IMR-90 (cell line): ENCODE data around the gene SMYD5. TPM values are rescaled to one million over a fixed set of nuclear protein-coding genes. Genes with fewer than 3 reads are reported as not detected.

Experiments used
- ATAC-seq: fragments of 200-7000 bp; cut with Tn5 transposase; 2 replicates; pipeline ENCODE4 v1.9.1; 2020; ENCODE audit warnings: low read depth, mild to moderate bottlenecking, moderate library complexity
- BruUV-seq: library from RNA; stranded (reverse); fragments of 400-500 nt; replicated peaks from 2 replicates; lab custom pipeline; 2021; lab: Mats Ljungman, UMichigan
- CTCF ChIA-PET: fragments of 300-600 bp; formaldehyde crosslinking; extraction: SDS; loops from one replicate; lab custom pipeline; 2021; ENCODE audit warnings: antibody characterized with exemption; lab: Yijun Ruan, JAX
- POLR2A ChIA-PET: fragments of 300-600 bp; sonication (Branson Sonifier 250); formaldehyde crosslinking; loops from one replicate; lab custom pipeline; 2022; ENCODE audit warnings: antibody characterized with exemption; ENCODE audit not compliant: unreplicated experiment; lab: Charles Lee
- DNase-seq: peaks from one replicate; pipeline ENCODE4 v3.0.0; 2013
- H2AFZ ChIP-seq: replicated peaks from 2 replicates; pipeline ENCODE3; 2013; ENCODE audit warnings: low read length, mild to moderate bottlenecking; ENCODE audit not compliant: poor library complexity
- H2AK5ac ChIP-seq: 2 replicates; pipeline ENCODE4 v1.6.1; 2013; ENCODE audit warnings: low read depth, low read length, inconsistent platforms
- H2AK9ac ChIP-seq: replicated peaks from 2 replicates; pipeline ENCODE3; 2013; ENCODE audit warnings: mild to moderate bottlenecking, low read depth, low read length, moderate library complexity; ENCODE audit not compliant: poor library complexity
- H2BK120ac ChIP-seq: 2 replicates; pipeline ENCODE4 v1.6.1; 2013; ENCODE audit warnings: low read depth, low read length, inconsistent platforms
- H2BK15ac ChIP-seq: 3 replicates; pipeline ENCODE4 v1.6.1; 2013; ENCODE audit warnings: low read depth, low read length, inconsistent platforms
- H2BK20ac ChIP-seq: 2 replicates; pipeline ENCODE4 v1.6.1; 2013; ENCODE audit warnings: low read depth, mild to moderate bottlenecking, inconsistent platforms, low read length, moderate library complexity
- H2BK5ac ChIP-seq: 2 replicates; pipeline ENCODE4 v1.6.1; 2013; ENCODE audit warnings: mild to moderate bottlenecking, low read depth, low read length, inconsistent platforms; ENCODE audit not compliant: poor library complexity, severe bottlenecking
- H3K14ac ChIP-seq: replicated peaks from 2 replicates; pipeline ENCODE4 v1.6.1; 2013; ENCODE audit warnings: low read depth, low read length, inconsistent platforms
- H3K18ac ChIP-seq: 2 replicates; pipeline ENCODE4 v1.6.1; 2013; ENCODE audit warnings: low read depth, low read length, control low read depth
- H3K23ac ChIP-seq: 2 replicates; pipeline ENCODE4 v1.6.1; 2013; ENCODE audit warnings: low read depth, low read length, inconsistent platforms
- H3K27ac ChIP-seq: 2 replicates; pipeline ENCODE4 v1.5.1; 2013; ENCODE audit warnings: mild to moderate bottlenecking, control low read depth, low read length; ENCODE audit not compliant: insufficient read depth
- H3K27me3 ChIP-seq: 2 replicates; pipeline ENCODE4 v1.6.1; 2013; ENCODE audit warnings: low read length; ENCODE audit not compliant: control insufficient read depth, insufficient read depth
- H3K36me3 ChIP-seq: 2 replicates; pipeline ENCODE4 v1.6.1; 2013; ENCODE audit warnings: low read length, mixed read lengths; ENCODE audit not compliant: control insufficient read depth, insufficient read depth
- H3K4ac ChIP-seq: 2 replicates; pipeline ENCODE4 v1.6.1; 2013; ENCODE audit warnings: low read depth, low read length, inconsistent platforms
- H3K4me1 ChIP-seq: 2 replicates; pipeline ENCODE4 v1.6.1; 2013; ENCODE audit warnings: low read length, mixed read lengths; ENCODE audit not compliant: control insufficient read depth, insufficient read depth
- H3K4me2 ChIP-seq: 2 replicates; pipeline ENCODE4 v1.6.1; 2013; ENCODE audit warnings: low read depth, mild to moderate bottlenecking, control low read depth, low read length, moderate library complexity
- H3K4me3 ChIP-seq: 2 replicates; pipeline ENCODE4 v1.5.1; 2013; ENCODE audit warnings: low read depth, mild to moderate bottlenecking, control low read depth, low read length, moderate library complexity; ENCODE audit not compliant: insufficient read depth
- H3K56ac ChIP-seq: 2 replicates; pipeline ENCODE4 v1.6.1; 2013; ENCODE audit warnings: low read length, inconsistent platforms; ENCODE audit not compliant: insufficient read depth; ENCODE audit errors: extremely low read depth
- H3K79me1 ChIP-seq, 2 experiments: 2 replicates each; pipeline ENCODE4 v1.6.1; 2013; ENCODE audit warnings: low read length in 2 of 2, inconsistent platforms in 1 of 2, low read depth in 1 of 2
- H3K9ac ChIP-seq: 2 replicates; pipeline ENCODE4 v1.6.1; 2013; ENCODE audit warnings: low read depth, low read length, control low read depth
- H3K9me1 ChIP-seq: 2 replicates; pipeline ENCODE4 v1.6.1; 2013; ENCODE audit warnings: low read length, inconsistent platforms; ENCODE audit not compliant: insufficient read depth
- H3K9me3 ChIP-seq: 2 replicates; pipeline ENCODE4 v1.6.1; 2013; ENCODE audit warnings: low read length; ENCODE audit not compliant: control insufficient read depth, insufficient read depth
- H4K20me1 ChIP-seq: 2 replicates; pipeline ENCODE4 v1.6.1; 2013; ENCODE audit warnings: low read length, inconsistent platforms; ENCODE audit not compliant: insufficient read depth
- H4K5ac ChIP-seq: 2 replicates; pipeline ENCODE4 v1.6.1; 2013; ENCODE audit warnings: mild to moderate bottlenecking, low read depth, low read length, control low read depth
- H4K8ac ChIP-seq, 2 experiments: 2 replicates each; pipeline ENCODE4 v1.6.1; 2013; ENCODE audit warnings: low read depth in 2 of 2, low read length in 2 of 2, control low read depth in 1 of 2, inconsistent platforms in 1 of 2
- H4K91ac ChIP-seq: 2 replicates; pipeline ENCODE4 v1.6.1; 2013; ENCODE audit warnings: low read depth, low read length, inconsistent platforms; ENCODE audit not compliant: insufficient read depth
- FOS ChIP-seq: fragments of 150-350 bp; IDR thresholded peaks from 2 replicates; pipeline ENCODE4 v1.6.1; 2016; ENCODE audit warnings: low read depth, low read length
- WGBS, 2 experiments: methylation state at CpG; one replicate each; pipeline versions ENCODE4 v1.1.5 to v1.1.7; 2013; ENCODE audit warnings: missing lambda C conversion rate in 2 of 2; ENCODE audit not compliant: insufficient read length in 1 of 2; ENCODE audit errors: extremely low coverage in 2 of 2; 5-methylcytosine and 5-hydroxymethylcytosine counted together
- dilution Hi-C: fragments of 300-500 bp; cut with HindIII; formaldehyde crosslinking; loops from one replicate; pipeline ENCODE4 v1.14.3; 2018; ENCODE audit warnings: low sequenced_read_pairs; ENCODE audit not compliant: unreplicated experiment
- in situ Hi-C: fragments of 300-500 bp; cut with MboI; formaldehyde crosslinking; loops from 3 replicates; pipeline ENCODE4 v1.14.3; 2019; ENCODE audit warnings: low sequenced_read_pairs, inconsistent platforms, mixed read lengths
- intact Hi-C: fragments of 100-400 bp; cut with micrococcal nuclease; formaldehyde crosslinking; loops from 2 replicates; pipeline ENCODE4 v1.10.0; 2022
- polyA plus RNA-seq, 3 experiments: library from polyadenylated mRNA; depleted of rRNA; stranded (reverse); fragments of >200 nt; gene quantifications; 2 replicates each; pipeline ENCODE4 v1.2.3, GENCODE V29; 2012; ENCODE audit warnings: low replicate concordance in 1 of 3
- total RNA-seq: library from RNA; depleted of rRNA; stranded (reverse); fragments of >200 nt; gene quantifications from 2 replicates; pipeline ENCODE4 v1.2.3, GENCODE V29; 2012

Gene SMYD5
- total and polyA plus RNA-seq, 2 of the 4 experiments (the other 2 are of a cell fraction): 17.8 to 19.7 TPM

DNA sequence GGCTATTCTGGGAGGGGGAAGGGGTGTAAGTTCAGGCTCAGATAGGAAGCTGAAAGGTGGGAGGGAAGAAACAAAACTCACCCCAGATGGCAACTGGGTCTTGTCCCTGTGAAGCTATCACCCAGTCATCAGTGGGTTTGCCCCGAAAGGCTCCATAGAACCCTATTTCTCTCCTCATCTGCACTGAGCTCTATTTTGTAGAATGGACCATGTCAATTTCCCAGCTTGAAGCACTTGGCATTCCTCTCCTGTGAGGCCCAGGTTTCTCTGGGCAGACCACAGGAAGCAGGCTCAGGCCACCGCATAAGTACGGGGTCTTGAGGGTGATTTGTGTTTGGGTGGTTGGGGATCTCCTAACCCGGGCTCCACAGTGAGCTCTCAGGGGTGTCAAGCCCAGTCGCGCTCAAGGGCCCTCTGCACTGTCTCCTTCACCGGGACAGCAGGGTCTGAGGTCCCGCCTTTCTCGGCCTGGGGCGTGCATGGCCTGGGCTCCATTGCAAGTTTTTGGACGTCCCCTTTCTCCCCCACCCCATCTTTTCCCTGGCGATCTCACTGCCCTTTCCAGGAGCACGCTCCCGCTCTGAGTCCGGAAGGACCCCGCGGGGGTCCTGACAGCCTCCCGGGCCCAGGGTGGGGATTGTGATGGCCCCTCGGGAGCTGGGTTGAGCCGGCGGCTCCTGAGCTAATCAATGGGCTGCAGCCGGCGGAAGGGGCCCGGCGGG lies 38.9 kb upstream of the SMYD5 start:
- no peak overlapping the region for H2AK5ac ChIP-seq
- no TSS peak for BruUV-seq
- H3K18ac ChIP-seq: no peak overlapping the region
- H2AK9ac ChIP-seq: peak overlapping the region; percentile 74
- CTCF ChIA-PET: no interaction called here
- ATAC-seq (no peak), DNase-seq (no peak)
- no peak overlapping the region for H2BK120ac ChIP-seq
- H3K4me3 ChIP-seq: no peak overlapping the region
- H4K91ac ChIP-seq: no peak overlapping the region
- peak overlapping the region; percentile 91 for H2AFZ ChIP-seq
- no peak overlapping the region for H2BK5ac ChIP-seq
- in situ Hi-C loops (no loop called here), dilution Hi-C loops (no loop called here), intact Hi-C loops (loop anchor here (5.0 kb wide), 1 partner anchor 183 kb away; no protein-coding TSS in a partner anchor)
- no peak overlapping the region for H3K56ac ChIP-seq
- peak overlapping the region; percentile 33; the same call in 1 of the 2 replicates for H3K4me2 ChIP-seq
- no peak overlapping the region for H4K5ac ChIP-seq
- H2BK20ac ChIP-seq: no peak overlapping the region
- H3K4me1 ChIP-seq: 0 out of 2 replicates have a peak, but pooled peaks cover 2% of the 10 kb centered on the region
- no CpG with 5 or more reads among the region's 25 CpGs for WGBS, 2 experiments
- H3K9ac ChIP-seq: no peak overlapping the region
- no peak overlapping the region; the same call in 1 of the 2 replicates for H3K14ac ChIP-seq
- TF ChIP-seq FOS: no peak
- no peaks in the 10 kb centered on the region for H3K9me3 ChIP-seq
- H3K79me1 ChIP-seq: no peaks in the 10 kb centered on the region
- H4K8ac ChIP-seq: no peak overlapping the region
- H3K27me3 ChIP-seq: peaks cover 49% of the 10 kb centered on the region
- H3K23ac ChIP-seq: 0 out of 2 replicates have a peak overlapping the region, but pooled peaks have one; percentile 29
- H3K9me1 ChIP-seq: no peaks in the 10 kb centered on the region
- no peak overlapping the region for H3K27ac ChIP-seq
- H3K36me3 ChIP-seq: no peaks in the 10 kb centered on the region
- no peak overlapping the region for H2BK15ac ChIP-seq
- H3K4ac ChIP-seq: no peak overlapping the region
- no peaks in the 10 kb centered on the region for H4K20me1 ChIP-seq
- POLR2A ChIA-PET: no interaction called here
